GM23338 (cell line): ENCODE data around the gene ZNF716. TPM values are rescaled to one million over a fixed set of nuclear protein-coding genes. Genes with fewer than 3 reads are reported as not detected.

ENCODE experiments used
- ATAC-seq: fragments of 200-7000 bp; cut with Tn5 transposase; 3 replicates; pipeline ENCODE4 v1.9.1; 2020
- DNase-seq: peaks from one replicate; pipeline ENCODE4 v3.0.0-alpha.2; 2015; ENCODE audit warnings: low spot score
- H2AFZ ChIP-seq: fragments of 200-600 bp; sonication (generic); 2 replicates; pipeline ENCODE4 v1.8.0; 2016; ENCODE audit warnings: antibody characterized with exemption, mild to moderate bottlenecking, moderate library complexity
- H3F3A ChIP-seq: fragments of 200-600 bp; sonication (generic); replicated peaks from 2 replicates; pipeline ENCODE4 v1.8.0; 2017; ENCODE audit warnings: antibody characterized with exemption, mixed run types, low read depth
- H3K27ac ChIP-seq: fragments of 200-600 bp; sonication (generic); 2 replicates; pipeline ENCODE4 v1.6.1; 2016; ENCODE audit warnings: low read depth
- H3K27me3 ChIP-seq: fragments of 200-600 bp; sonication (generic); 2 replicates; pipeline ENCODE4 v1.8.0; 2016; ENCODE audit warnings: mild to moderate bottlenecking, mixed run types, moderate library complexity; ENCODE audit not compliant: insufficient read depth
- H3K36me3 ChIP-seq: fragments of 200-600 bp; sonication (generic); 2 replicates; pipeline ENCODE4 v1.8.0; 2016; ENCODE audit warnings: mild to moderate bottlenecking; ENCODE audit not compliant: insufficient read depth
- H3K4me1 ChIP-seq: fragments of 200-600 bp; sonication (generic); 2 replicates; pipeline ENCODE4 v1.8.0; 2016; ENCODE audit warnings: mild to moderate bottlenecking, moderate library complexity; ENCODE audit not compliant: insufficient read depth
- H3K4me2 ChIP-seq: fragments of 200-600 bp; sonication (generic); 2 replicates; pipeline ENCODE4 v1.7.1; 2017; ENCODE audit warnings: mixed run types
- H3K4me3 ChIP-seq: fragments of 200-600 bp; sonication (generic); 2 replicates; pipeline ENCODE4 v1.6.1; 2016; ENCODE audit warnings: mixed run types
- H3K79me2 ChIP-seq: fragments of 200-600 bp; sonication (generic); replicated peaks from 2 replicates; pipeline ENCODE4 v1.8.0; 2017; ENCODE audit warnings: mild to moderate bottlenecking; ENCODE audit not compliant: insufficient read depth
- H3K9me2 ChIP-seq: fragments of 200-600 bp; sonication (generic); 2 replicates; pipeline ENCODE4 v1.8.0; 2017; ENCODE audit not compliant: insufficient read depth
- H4K20me1 ChIP-seq: fragments of 200-600 bp; sonication (generic); replicated peaks from 2 replicates; pipeline ENCODE4 v1.8.0; 2017; ENCODE audit warnings: mild to moderate bottlenecking; ENCODE audit not compliant: insufficient read depth
- H3K27ac Mint-ChIP-seq: 2 replicates; pipeline ENCODE4 v1.8.0; 2020; ENCODE audit warnings: inconsistent platforms, mild to moderate bottlenecking, moderate library complexity, mixed read lengths
- H3K27me3 Mint-ChIP-seq: 3 replicates; pipeline ENCODE4 v1.8.0; 2022; ENCODE audit warnings: low read depth, mild to moderate bottlenecking, moderate library complexity, mixed read lengths, inconsistent platforms; ENCODE audit not compliant: insufficient read depth, poor library complexity
- H3K36me3 Mint-ChIP-seq: 3 replicates; pipeline ENCODE4 v1.8.0; 2021; ENCODE audit warnings: low read depth, mild to moderate bottlenecking, inconsistent platforms, moderate library complexity, mixed read lengths
- H3K4me1 Mint-ChIP-seq: 3 replicates; pipeline ENCODE4 v1.8.0; 2020; ENCODE audit warnings: mild to moderate bottlenecking, inconsistent platforms, mixed read lengths
- H3K4me3 Mint-ChIP-seq: 3 replicates; pipeline ENCODE4 v1.8.0; 2021; ENCODE audit warnings: moderate library complexity, mild to moderate bottlenecking, inconsistent platforms, mixed read lengths
- H3K9me3 Mint-ChIP-seq: 3 replicates; pipeline ENCODE4 v1.8.0; 2020; ENCODE audit warnings: moderate library complexity, mild to moderate bottlenecking, inconsistent platforms, mixed read lengths
- CREB1 ChIP-seq: fragments of 250-450 bp; sonication (Bioruptor Pico); IDR thresholded peaks from 2 replicates; pipeline ENCODE4 v1.5.0; 2020; ENCODE audit warnings: low read depth, mild to moderate bottlenecking, moderate library complexity
- ETS1 ChIP-seq: IDR thresholded peaks from 2 replicates; pipeline ENCODE4 v1.6.1; 2016; ENCODE audit warnings: antibody characterized with exemption
- EZH2 ChIP-seq: fragments of 200-600 bp; sonication (generic); IDR thresholded peaks from one replicate; pipeline ENCODE4 v1.8.0; 2017; ENCODE audit warnings: antibody characterized with exemption, mild to moderate bottlenecking, low read depth; ENCODE audit not compliant: unreplicated experiment
- EZH2phosphoT487 ChIP-seq: fragments of 200-600 bp; sonication (generic); IDR thresholded peaks from one replicate; pipeline ENCODE4 v1.8.1; 2018; ENCODE audit warnings: antibody characterized with exemption; ENCODE audit not compliant: unreplicated experiment
- JUNB ChIP-seq: IDR thresholded peaks from one replicate; pipeline ENCODE4 v1.6.1; 2016; ENCODE audit warnings: antibody characterized with exemption; ENCODE audit not compliant: unreplicated experiment
- NANOG ChIP-seq: IDR thresholded peaks from 2 replicates; pipeline ENCODE4 v1.6.1; 2016; ENCODE audit warnings: antibody characterized with exemption, borderline replicate concordance
- POLR2AphosphoS5 ChIP-seq: IDR thresholded peaks from 2 replicates; pipeline ENCODE4 v1.6.1; 2016; ENCODE audit warnings: antibody characterized with exemption, low read depth
- REST ChIP-seq: IDR thresholded peaks from one replicate; pipeline ENCODE4 v1.6.1; 2018; ENCODE audit warnings: antibody characterized with exemption; ENCODE audit not compliant: unreplicated experiment
- STAT1 ChIP-seq: IDR thresholded peaks from one replicate; pipeline ENCODE4 v1.6.1; 2016; ENCODE audit warnings: antibody characterized with exemption; ENCODE audit not compliant: unreplicated experiment
- ZNF114 ChIP-seq: fragments of 250-450 bp; sonication (Bioruptor Pico); IDR thresholded peaks from 2 replicates; pipeline ENCODE4 v1.5.0; 2020; ENCODE audit warnings: mild to moderate bottlenecking, moderate library complexity
- ZNF331 ChIP-seq: fragments of 250-450 bp; sonication (Bioruptor Pico); IDR thresholded peaks from 2 replicates; pipeline ENCODE4 v1.5.0; 2020; ENCODE audit warnings: low read depth, mild to moderate bottlenecking, moderate library complexity
- polyA plus RNA-seq: library from polyadenylated mRNA; unstranded; fragments of >200 nt; fragmentation: Nextera tagmentation; extraction: Ambion mirVana; gene quantifications from 2 replicates; pipeline ENCODE4 v1.2.1, GENCODE V29; 2016
- total RNA-seq: library from RNA; depleted of rRNA; stranded (reverse); fragments of >200 nt; shearing (Covaris generic); gene quantifications from 2 replicates; pipeline ENCODE4 v1.2.3, GENCODE V29; 2014
- TF ChIP-seq, protein P1 (sequence below), 2 experiments: fragments of 200-600 bp in 1 of 2; sonication (generic) in 1 of 2; conservative IDR thresholded peaks; 2 replicates each; pipeline versions ENCODE4 v1.5.1 to v1.6.1; 2016 to 2017; ENCODE audit warnings: antibody characterized with exemption in 2 of 2, low read depth in 2 of 2, mild to moderate bottlenecking in 2 of 2, moderate library complexity in 1 of 2
- TF ChIP-seq, protein P2 (sequence below): fragments of 250-450 bp; sonication (Bioruptor Pico); IDR thresholded peaks from 2 replicates; pipeline ENCODE4 v1.5.0; 2020; ENCODE audit warnings: mild to moderate bottlenecking, moderate library complexity

Gene ZNF716
- total and polyA plus RNA-seq, 2 experiments from 2014 or later: not detected

DNA sequence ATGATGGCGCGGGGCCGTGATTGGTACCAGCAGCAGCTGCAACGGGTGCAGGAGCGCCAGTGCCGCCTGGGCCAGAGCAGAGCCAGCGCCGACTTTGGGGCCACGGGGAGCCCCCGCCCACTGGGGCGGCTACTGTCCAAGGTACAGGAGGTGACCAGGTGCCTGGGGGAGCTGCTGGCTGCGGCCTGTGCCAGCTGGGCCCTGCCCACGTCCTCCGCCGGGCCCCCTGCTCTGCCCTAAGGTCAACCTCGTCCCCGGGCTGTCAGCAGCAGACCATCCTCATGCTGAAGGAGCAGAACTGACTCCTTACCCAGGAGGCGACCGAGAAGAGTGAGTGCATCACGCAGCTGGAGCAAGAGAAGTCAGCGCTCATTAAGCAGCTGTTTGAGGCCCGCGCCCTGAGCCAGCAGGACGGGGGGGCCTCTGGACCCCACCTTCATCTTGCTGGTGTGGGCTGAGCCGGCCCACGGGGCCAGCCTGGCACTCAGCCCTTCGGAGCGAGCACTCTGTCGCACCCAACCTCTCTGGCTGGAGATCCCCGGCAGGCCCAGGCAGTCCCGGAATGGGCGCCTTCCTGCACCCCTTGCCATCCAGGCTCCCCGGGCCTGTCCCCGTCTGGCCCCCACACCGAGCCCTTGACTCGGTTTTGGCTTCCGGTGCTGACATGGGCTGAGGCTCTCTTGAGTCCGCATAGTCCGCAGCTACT is 24.6 kb upstream of the ZNF716 start:
- no peak overlapping the region for H3K4me3 ChIP-seq
- H3K9me3 Mint-ChIP-seq: peaks cover 84% of the 10 kb centered on the region
- H3K27me3 Mint-ChIP-seq: peaks cover 2% of the 10 kb centered on the region
- no peaks in the 10 kb centered on the region for H3F3A ChIP-seq
- H3K27me3 ChIP-seq: no peaks in the 10 kb centered on the region
- no peak overlapping the region for H3K4me3 Mint-ChIP-seq
- no peak overlapping the region for H3K27ac Mint-ChIP-seq
- H3K4me1 ChIP-seq: no peaks in the 10 kb centered on the region
- no peak for ATAC-seq
- TF ChIP-seq STAT1 (no peak), ZNF114 (no peak), EZH2 (no peak), EZH2phosphoT487 (no peak), NANOG (no peak), REST (no peak), CREB1 (CRISPR knock-in tag) (no peak), ZNF331 (no peak), POLR2AphosphoS5 (no peak), JUNB (no peak), ETS1 (no peak)
- TF ChIP-seq, protein P1, sequence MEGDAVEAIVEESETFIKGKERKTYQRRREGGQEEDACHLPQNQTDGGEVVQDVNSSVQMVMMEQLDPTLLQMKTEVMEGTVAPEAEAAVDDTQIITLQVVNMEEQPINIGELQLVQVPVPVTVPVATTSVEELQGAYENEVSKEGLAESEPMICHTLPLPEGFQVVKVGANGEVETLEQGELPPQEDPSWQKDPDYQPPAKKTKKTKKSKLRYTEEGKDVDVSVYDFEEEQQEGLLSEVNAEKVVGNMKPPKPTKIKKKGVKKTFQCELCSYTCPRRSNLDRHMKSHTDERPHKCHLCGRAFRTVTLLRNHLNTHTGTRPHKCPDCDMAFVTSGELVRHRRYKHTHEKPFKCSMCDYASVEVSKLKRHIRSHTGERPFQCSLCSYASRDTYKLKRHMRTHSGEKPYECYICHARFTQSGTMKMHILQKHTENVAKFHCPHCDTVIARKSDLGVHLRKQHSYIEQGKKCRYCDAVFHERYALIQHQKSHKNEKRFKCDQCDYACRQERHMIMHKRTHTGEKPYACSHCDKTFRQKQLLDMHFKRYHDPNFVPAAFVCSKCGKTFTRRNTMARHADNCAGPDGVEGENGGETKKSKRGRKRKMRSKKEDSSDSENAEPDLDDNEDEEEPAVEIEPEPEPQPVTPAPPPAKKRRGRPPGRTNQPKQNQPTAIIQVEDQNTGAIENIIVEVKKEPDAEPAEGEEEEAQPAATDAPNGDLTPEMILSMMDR (conservative IDR thresholded peaks at IDR 0.05; ENCODE audit: low read depth in 2 of 2): no peak
- TF ChIP-seq, protein P2, sequence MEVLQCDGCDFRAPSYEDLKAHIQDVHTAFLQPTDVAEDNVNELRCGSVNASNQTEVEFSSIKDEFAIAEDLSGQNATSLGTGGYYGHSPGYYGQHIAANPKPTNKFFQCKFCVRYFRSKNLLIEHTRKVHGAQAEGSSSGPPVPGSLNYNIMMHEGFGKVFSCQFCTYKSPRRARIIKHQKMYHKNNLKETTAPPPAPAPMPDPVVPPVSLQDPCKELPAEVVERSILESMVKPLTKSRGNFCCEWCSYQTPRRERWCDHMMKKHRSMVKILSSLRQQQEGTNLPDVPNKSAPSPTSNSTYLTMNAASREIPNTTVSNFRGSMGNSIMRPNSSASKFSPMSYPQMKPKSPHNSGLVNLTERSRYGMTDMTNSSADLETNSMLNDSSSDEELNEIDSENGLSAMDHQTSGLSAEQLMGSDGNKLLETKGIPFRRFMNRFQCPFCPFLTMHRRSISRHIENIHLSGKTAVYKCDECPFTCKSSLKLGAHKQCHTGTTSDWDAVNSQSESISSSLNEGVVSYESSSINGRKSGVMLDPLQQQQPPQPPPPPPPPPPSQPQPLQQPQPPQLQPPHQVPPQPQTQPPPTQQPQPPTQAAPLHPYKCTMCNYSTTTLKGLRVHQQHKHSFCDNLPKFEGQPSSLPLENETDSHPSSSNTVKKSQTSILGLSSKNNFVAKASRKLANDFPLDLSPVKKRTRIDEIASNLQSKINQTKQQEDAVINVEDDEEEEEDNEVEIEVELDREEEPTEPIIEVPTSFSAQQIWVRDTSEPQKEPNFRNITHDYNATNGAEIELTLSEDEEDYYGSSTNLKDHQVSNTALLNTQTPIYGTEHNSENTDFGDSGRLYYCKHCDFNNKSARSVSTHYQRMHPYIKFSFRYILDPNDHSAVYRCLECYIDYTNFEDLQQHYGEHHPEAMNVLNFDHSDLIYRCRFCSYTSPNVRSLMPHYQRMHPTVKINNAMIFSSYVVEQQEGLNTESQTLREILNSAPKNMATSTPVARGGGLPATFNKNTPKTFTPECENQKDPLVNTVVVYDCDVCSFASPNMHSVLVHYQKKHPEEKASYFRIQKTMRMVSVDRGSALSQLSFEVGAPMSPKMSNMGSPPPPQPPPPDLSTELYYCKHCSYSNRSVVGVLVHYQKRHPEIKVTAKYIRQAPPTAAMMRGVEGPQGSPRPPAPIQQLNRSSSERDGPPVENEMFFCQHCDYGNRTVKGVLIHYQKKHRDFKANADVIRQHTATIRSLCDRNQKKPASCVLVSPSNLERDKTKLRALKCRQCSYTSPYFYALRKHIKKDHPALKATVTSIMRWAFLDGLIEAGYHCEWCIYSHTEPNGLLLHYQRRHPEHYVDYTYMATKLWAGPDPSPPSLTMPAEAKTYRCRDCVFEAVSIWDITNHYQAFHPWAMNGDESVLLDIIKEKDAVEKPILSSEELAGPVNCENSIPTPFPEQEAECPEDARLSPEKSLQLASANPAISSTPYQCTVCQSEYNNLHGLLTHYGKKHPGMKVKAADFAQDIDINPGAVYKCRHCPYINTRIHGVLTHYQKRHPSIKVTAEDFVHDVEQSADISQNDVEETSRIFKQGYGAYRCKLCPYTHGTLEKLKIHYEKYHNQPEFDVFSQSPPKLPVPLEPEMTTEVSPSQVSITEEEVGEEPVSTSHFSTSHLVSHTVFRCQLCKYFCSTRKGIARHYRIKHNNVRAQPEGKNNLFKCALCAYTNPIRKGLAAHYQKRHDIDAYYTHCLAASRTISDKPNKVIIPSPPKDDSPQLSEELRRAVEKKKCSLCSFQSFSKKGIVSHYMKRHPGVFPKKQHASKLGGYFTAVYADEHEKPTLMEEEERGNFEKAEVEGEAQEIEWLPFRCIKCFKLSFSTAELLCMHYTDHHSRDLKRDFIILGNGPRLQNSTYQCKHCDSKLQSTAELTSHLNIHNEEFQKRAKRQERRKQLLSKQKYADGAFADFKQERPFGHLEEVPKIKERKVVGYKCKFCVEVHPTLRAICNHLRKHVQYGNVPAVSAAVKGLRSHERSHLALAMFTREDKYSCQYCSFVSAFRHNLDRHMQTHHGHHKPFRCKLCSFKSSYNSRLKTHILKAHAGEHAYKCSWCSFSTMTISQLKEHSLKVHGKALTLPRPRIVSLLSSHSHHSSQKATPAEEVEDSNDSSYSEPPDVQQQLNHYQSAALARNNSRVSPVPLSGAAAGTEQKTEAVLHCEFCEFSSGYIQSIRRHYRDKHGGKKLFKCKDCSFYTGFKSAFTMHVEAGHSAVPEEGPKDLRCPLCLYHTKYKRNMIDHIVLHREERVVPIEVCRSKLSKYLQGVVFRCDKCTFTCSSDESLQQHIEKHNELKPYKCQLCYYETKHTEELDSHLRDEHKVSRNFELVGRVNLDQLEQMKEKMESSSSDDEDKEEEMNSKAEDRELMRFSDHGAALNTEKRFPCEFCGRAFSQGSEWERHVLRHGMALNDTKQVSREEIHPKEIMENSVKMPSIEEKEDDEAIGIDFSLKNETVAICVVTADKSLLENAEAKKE (CRISPR knock-in tag): no peak
- DNase-seq: no peak
- no peaks in the 10 kb centered on the region for H3K9me2 ChIP-seq
- H4K20me1 ChIP-seq: no peaks in the 10 kb centered on the region
- H3K79me2 ChIP-seq: no peaks in the 10 kb centered on the region
- H3K36me3 ChIP-seq: no peaks in the 10 kb centered on the region; the same call in 1 of the 2 replicates
- peaks cover 34% of the 10 kb centered on the region for H3K36me3 Mint-ChIP-seq
- H3K4me1 Mint-ChIP-seq: no peaks in the 10 kb centered on the region
- no peak overlapping the region for H3K27ac ChIP-seq
- H3K4me2 ChIP-seq: no peak overlapping the region
- H2AFZ ChIP-seq: no peak overlapping the region
